GM21381 (cell line): ENCODE measurements around the gene NFATC3.

ENCODE experiments used
- ATAC-seq: cut with Tn5 transposase; IDR thresholded peaks from one replicate; pipeline ENCODE4 v1.9.1; 2021; ENCODE audit warnings: mild to moderate bottlenecking, moderate library complexity; ENCODE audit not compliant: unreplicated experiment

Gene NFATC3

DNA sequence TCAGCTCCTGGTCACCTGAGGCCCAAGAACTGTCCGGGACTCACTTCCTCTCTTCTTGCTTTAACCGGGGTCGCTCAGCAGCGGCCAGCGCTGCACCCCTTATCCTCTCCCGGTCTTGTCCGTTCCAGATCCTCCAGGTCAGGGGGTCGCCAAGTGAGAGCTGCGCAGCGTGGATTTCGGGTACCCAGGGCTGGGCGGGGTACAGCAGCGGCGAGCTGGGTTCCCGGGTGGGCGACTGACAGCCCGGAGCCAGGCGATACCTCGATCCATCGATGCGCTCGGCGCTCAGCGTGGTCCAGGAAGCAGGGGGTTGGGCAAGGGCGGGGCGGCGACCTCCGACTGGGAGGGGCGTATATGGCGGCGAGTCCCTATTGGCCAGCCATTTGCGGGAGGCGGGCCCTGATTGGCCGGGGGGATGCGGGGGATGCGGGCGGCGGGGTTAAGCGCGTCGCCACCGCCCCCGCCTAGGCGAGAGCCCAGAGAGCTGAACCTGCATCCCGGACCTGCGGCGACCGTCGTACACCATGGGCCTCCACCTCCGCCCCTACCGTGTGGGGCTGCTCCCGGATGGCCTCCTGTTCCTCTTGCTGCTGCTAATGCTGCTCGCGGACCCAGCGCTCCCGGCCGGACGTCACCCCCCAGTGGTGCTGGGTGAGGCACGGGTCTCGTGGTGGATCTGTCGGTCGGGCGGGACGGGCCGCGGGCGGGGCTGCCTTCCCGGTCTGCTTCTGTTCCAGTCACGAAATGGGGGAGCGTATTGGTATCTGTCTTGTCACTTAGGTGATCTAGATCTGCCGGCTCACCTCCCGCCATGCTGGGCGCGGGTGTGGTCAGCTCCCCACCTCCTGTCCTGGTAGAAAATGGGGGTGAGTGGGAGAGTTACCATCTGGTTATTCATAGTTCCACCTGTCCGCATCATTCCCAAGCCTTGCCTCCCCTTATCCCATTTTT is 160.0 kb downstream of the NFATC3 start, which contains the start of gene PLA2G15:
PLA2G15 (plus strand) TSS at position 471 of the 951 bp plus-strand sequence; CDS start at position 525, 54 bp downstream.
- ATAC-seq, result peak; percentile 83

DNA sequence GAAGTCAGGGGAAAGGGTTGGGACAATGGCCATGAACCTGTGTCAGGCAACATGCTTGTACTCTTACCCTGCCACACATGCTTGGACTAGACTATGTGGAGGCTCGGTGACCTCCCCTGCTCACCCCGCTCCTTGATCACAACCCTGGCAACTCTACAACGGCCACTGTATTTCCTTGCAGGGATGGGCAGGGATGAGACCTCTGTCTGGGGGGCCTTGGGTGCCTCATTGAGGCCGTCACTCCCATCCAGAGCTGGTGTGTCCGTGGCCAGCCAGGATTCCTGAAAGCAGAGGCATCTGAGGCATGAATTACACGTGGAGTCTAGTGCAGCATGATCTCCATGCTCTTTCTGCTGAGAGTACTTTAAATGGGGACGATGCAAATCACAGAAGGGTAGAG is 161.0 kb downstream of the NFATC3 start:
- ATAC-seq, result no peak

DNA sequence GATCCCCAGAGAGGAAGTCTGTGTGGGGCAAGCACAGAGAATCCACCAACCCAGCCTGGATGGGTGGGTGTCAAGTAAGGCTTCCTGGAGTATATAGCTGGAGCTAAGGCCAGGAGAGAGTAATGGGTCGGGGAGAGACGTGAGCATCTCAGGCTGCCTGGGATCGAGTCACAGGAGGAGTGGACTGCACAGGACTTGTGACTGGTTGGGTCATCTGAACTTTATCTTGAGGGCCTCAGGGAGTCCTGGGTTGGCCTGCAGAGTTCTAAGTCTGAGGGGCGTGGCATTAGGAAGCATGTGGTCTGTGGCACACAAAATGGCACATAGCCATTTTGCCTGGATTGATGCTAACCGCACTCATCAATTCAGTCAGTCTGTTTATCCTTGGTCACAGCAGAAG is 161.5 kb downstream of the NFATC3 start:
- no peak for ATAC-seq

DNA sequence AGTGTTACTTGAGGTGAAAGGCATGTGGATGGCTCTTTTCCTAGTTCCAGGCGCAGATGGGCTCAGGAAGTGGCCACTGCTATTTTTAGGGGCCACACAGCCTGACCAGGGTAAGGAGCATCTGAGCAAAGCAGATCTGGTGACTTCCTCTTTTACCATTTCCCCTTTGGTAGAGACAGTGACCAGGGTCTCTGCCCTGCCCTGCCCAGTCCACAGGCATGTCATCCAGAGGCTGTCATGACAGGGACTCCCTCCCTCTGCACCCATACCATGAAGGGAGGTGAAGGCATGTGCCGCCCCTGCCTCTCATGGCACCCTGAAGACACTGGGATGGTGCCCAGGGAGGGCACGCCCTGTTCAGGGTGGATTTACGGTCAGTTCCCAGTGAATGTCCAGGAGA is 162.2 kb downstream of the NFATC3 start:
- no peak for ATAC-seq

DNA sequence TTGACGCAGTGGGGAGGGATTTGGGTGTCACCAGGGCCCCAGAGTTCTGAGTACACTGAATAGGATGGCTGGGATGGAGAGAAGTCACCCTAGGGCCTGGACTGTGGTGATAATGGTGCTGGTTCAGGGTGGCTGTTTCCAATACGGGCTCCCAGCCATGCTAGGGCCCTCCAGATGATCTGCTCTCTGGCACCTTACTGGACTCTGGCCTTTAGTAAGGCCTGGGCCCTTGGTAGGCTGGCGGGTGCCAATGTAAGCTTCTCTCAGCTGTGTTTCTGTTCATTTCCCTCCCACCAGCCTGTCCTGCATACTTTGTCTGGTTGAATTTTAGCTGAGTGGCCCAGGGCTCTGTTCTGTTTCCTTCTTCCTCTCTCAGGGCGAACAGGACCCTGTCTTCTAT is 162.8 kb downstream of the NFATC3 start:
- ATAC-seq, result no peak

DNA sequence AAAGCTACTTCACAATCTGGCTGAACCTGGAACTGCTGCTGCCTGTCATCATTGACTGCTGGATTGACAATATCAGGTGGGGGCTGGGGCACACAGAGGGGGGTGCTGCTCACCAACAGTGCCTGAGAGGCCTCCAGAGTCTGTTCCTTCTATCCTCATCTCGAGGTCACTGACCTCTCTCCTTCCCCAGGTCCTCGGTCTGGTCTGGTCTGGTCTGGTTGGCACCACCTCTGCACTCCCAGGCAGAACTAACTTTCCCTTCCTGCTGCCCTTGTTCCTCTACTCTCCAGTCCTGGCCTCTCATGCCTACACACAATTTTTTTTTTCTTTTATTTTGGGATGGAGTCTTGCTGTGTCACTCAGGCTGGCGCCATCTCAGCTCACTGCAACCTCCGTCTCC is 164.2 kb downstream of the NFATC3 start:
- no peak for ATAC-seq

DNA sequence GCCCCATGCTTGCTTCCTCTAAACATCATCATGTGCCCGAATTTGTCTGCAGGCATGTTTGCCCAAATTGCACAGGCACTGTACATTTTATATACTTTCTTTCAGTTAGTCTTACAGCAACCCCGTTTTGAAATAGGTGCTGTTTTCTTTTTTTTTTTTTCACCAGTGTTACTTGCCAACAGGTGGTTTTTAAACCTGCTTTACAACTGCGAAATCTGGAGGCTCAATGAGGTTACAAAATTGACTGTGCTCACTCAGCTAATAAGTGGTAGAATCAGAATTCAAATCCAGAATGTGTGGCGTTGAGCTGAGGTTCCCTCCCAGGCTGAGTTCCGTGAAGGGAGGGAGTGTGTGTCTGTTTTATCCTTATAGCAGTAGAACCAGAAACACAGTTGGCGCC is 165.8 kb downstream of the NFATC3 start:
- ATAC-seq, result no peak

DNA sequence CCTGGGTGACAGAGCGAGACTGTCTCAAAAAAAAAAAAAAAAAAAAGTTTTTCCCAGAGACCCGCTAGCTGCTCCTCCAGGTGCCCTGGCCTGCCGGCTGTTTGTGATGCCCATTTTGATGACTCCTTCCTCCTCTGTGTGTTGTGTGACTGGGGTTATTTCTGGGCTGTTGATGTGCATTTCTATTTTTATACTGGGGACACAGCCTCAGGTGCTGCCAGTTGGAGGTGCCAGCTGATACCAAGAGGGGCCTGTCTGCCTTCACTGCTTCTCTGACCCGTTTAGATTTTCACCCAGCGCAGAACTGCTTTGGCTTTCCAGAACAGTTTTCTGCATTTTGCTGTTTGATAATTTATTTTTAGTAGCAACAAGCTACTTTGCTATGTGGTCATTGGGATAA is 166.7 kb downstream of the NFATC3 start:
- ATAC-seq, result no peak

DNA sequence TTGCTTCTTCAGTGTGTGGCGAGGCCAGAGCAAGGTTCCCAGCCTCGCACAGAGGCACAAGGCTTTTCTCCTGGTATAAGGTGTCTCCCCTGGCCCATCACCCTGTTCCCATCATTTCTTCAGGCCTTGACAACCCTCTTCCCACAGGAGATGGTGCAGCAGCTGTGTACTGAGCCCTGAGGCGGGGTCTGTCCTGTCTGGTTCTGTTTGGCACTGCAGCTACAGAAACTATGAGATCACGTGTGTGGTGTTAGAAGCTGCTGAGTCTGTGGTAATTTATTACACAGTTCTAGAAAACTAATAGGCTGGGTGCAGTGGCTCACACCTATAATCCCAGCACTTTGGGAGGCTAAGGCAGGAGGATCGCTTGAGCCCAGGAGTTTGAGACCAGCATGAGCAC is 167.2 kb downstream of the NFATC3 start:
- no peak for ATAC-seq

DNA sequence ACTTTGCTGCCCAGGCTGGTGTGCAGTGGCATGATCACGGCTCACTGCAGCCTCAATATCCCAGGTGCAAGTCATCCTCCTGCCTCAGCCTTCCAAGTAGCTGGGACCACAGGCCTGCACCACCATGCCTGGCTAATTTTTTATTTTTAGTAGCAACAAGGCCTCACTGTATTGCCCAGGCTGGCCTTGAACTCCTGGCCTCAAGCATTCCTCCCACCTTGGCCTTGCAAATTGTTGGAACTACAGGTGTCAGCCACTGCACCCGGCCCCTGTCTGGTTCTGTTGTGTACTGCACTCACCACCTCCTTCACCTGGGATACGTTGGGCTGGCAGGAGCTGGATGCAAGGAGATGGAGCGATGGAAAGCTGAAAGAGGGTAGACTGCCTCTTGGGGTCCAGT is 168.6 kb downstream of the NFATC3 start:
- no peak for ATAC-seq

DNA sequence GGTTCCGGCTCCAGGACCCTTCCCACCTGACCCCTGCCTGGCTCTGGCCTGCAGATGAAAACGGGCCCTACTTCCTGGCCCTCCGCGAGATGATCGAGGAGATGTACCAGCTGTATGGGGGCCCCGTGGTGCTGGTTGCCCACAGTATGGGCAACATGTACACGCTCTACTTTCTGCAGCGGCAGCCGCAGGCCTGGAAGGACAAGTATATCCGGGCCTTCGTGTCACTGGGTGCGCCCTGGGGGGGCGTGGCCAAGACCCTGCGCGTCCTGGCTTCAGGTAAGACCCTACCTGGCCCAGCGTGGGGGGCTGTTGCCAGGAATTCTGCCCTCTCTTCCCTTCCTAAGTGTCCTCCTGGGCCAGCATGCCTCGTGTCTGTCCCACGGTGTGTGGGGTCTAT is 170.5 kb downstream of the NFATC3 start:
- no peak for ATAC-seq

DNA sequence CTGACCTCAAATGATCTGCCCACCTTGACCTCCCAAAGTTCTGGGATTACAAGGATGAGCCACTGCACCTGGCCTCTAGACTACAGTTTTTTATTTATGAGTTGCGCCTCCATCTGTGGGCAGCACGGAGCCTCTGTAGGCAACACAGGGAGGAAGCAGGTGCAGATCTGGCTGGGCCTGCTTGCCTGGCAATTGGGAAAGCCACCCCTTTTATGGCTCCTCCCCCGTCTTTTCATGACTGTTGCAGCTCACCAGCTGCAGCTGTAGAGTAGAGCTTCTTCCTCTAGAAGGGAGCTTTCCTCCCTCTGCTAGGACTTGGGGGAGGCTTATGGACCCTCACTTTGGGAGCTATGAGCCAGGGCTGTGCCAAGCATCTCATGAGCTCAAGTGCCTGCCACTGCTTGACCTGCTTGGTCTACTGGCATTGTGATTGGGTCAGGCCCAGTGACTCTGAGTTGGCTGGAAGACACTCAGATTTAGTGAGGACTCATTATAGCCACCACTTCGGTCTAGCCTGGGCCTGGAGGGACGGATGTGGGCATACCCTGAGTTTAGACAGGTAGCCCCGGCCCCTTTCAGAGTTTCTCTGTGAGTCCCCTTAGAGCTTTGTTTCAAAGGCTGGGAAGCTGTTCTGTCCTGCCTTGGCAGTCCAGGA is 172.2 kb downstream of the NFATC3 start:
- no peak for ATAC-seq

DNA sequence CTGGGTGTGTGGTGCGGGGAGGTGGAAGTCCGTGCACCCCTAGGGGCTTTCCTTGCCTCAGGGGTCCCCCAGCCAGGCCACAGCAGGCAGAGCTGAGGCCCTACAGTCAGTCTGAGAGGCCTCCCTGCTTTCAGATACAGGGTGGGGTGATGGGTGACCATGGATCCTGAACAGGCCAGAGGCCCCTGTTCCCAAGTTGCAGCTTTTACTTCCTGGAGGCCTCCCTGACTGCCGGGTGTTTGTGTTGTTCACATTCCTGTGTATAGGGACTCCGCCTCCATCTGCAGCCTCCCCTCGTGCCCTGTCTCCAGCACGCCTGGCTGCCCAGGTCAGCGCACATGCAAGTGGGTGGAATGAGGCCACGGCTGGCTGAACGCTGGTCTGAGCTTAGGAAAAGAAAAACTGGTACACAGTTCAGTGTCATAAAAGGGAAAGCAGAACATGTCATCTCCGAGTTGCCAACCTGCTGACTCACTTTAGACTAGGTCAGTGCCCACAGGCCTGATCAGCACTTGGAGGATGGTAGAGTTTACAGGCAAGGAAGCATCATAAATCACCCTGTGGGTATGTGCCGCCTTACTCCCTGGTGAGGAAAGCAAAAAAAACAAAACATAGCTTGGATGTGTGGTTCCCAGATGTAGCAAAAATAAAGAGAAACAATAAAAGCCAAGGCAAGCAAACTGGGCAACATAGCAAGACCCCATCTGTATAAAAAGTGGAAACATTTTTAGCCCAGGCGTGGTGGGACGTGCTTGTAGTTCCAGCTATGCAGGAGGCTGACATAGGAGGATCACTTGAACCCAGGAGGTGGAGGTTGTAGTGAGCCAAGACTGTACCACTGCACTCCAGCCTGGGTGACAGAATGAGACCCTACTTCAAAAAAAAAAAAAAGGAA is 173.0 kb downstream of the NFATC3 start:
- ATAC-seq, result no peak

DNA sequence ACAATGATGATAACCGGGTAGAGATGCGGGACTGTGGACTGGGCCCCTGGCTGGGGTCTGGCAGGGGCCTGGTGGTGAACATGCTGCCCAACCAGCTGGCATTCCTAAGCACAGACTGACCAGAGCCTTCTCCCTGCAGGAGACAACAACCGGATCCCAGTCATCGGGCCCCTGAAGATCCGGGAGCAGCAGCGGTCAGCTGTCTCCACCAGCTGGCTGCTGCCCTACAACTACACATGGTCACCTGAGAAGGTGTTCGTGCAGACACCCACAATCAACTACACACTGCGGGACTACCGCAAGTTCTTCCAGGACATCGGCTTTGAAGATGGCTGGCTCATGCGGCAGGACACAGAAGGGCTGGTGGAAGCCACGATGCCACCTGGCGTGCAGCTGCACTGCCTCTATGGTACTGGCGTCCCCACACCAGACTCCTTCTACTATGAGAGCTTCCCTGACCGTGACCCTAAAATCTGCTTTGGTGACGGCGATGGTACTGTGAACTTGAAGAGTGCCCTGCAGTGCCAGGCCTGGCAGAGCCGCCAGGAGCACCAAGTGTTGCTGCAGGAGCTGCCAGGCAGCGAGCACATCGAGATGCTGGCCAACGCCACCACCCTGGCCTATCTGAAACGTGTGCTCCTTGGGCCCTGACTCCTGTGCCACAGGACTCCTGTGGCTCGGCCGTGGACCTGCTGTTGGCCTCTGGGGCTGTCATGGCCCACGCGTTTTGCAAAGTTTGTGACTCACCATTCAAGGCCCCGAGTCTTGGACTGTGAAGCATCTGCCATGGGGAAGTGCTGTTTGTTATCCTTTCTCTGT is 174.0 kb downstream of the NFATC3 start:
- ATAC-seq, result no peak

DNA sequence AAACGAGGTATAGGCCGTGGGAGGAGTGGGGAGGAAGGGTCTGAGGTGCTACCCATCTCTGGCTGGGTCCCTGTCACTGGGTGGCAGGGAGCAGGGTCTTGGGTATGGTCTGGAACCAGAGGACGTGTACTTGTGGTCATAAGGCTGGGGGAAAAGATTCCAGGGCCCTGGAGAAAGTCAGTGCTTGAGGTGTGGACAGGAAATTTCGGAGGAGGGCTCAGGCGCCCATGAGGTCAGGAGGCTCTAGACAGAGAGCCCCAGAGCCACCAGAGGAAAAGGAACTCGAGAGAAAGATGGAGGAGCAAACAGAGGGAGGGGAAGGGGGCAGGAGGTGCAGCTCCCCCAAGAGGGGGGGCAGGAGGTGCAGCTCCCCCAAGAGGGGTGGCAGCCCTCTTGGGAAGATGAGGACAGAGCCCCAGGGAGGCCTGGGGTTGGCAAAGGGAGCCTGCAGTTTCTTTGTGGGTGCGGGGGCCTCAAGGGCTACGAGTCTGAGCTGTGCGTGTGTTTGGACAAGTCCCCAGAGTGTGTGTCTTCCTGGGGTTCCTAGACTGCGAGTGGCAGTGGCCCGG is 178.5 kb downstream of the NFATC3 start:
- ATAC-seq, result no peak

DNA sequence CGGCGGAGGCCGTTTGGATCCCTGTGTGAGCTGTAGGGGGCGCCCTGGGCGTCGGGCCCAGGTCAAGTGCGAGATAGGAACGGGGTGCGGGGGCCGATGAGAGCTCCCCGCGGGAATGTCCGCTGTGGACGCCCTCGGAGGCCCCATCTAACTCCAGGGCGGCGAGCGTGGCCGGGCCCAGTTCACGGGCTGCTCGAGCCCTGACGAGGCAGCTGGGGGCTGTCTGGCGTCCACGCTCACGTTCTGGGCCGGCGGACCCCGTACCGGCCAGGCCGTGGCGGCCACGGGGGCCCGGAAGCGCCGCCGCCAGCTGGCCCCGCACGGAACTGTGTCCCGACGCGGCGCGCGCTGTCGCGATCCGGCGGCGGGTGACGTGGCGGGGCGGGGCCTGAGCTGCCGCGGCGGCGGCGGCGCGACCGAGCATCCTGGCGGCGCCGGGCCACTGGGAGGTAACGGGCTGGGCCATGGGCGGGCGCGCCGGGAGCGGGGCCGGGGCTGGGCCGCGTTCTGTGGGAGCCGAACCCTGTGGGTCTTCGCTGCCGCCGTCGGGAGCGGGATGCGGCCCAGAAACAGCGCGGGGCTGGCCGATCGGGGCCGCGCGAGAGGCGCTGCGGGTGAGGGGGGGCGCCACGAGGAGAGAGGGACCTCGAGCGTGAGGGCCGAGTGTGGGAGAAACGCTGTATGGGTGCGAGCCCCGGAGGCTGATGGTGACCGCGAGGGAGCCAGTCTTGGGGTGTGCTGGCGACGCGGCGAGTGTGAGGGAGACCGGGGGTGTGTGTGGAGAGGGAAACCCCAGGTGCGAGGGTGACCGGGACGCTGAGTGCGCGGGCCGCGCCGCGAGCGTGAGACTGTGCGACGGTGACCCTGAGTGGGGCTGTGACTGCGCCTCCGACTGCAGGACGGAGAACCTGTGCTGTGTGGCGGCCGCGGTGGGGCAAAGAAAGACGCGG is 179.2 kb downstream of the NFATC3 start, which contains the start of gene SLC7A6:
SLC7A6 (plus strand) TSS at position 399 of the 950 bp plus-strand sequence. CDS start 10,201 bp downstream, outside the sequence.
- ATAC-seq, result peak; percentile 61

DNA sequence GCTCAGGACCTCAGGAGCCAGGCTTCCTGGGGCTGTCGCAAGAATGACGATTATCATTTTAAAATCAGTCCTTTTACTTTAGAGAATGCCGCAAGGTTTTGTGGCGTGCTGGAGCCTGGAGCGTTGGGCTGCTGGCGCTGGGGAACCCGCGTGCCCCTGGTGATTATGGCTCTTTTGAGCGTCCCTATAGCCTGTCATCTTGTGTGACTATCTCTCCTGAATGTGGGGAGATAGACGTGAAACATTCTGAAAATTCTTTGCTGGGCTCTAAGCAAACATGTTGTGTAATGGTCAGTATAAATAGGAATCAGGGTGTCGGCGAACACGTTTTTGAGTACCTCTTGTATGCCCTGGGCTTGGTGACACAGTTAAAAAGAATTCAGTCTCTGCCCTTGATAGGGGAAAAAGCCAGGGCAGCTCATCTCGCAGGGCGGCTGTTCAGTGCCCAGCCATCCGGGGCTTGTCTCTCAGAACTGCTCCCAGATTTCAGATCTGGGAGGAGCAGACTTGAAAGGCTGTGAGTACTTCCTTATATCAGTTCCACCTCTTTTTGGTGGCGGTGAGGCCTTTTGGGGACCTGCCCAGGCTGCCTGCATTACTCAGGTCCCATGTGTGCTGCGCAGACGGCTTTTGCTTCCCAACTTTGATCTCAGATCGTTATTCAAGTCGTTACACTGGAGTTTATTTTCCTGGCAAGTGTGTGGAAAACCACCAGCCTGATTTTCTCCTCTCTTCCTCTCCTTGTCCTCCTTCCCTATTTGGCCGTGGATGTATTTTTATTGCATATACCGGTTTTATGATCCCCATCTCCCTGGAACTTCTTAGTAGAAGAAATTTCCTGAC is 180.1 kb downstream of the NFATC3 start:
- no peak for ATAC-seq
